Measurements from ENCODE around the gene MAGI2.

DNA sequence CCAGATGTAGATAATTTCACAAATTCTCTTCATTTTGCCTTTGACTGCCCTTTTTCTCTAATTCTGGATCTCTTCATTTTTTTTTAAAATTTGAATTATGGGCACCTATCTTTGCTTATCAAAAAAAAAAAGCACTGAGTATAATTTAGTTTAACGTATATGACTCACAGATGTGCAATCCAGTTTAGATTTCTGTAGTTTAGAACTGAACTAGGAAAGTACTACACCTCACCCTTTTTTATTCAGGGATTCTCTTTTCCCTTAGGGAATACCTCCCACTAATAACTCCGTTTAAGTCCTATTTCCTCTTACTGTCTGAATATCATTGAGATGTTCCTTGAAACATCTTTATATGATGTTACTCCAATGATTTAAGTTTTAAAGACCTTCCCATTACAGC, 665.0 kb downstream of the MAGI2 start:
- TF ChIP-seq, protein P1, sequence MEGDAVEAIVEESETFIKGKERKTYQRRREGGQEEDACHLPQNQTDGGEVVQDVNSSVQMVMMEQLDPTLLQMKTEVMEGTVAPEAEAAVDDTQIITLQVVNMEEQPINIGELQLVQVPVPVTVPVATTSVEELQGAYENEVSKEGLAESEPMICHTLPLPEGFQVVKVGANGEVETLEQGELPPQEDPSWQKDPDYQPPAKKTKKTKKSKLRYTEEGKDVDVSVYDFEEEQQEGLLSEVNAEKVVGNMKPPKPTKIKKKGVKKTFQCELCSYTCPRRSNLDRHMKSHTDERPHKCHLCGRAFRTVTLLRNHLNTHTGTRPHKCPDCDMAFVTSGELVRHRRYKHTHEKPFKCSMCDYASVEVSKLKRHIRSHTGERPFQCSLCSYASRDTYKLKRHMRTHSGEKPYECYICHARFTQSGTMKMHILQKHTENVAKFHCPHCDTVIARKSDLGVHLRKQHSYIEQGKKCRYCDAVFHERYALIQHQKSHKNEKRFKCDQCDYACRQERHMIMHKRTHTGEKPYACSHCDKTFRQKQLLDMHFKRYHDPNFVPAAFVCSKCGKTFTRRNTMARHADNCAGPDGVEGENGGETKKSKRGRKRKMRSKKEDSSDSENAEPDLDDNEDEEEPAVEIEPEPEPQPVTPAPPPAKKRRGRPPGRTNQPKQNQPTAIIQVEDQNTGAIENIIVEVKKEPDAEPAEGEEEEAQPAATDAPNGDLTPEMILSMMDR (IDR thresholded peaks at IDR 0.05), result no peak
- TF ChIP-seq POLR2A (IDR thresholded peaks at IDR 0.05), result no peak

Data from breast epithelium (tissue), 3 donors.